Choroid plexus epithelial cell (primary cell): ENCODE data around the gene EMSY.
A peak's percentile ranks its signal among the peaks of the same experiment; 100 is the strongest.

Experiments
- DNase-seq: peaks from one replicate; pipeline ENCODE4 v3.0.0-alpha.2; 2010; ENCODE audit warnings: low read depth
- H3K4me3 ChIP-seq: 2 replicates; pipeline ENCODE4 v1.5.1; 2011; ENCODE audit warnings: low read depth, mild to moderate bottlenecking, control low read depth, low read length, moderate library complexity
- CTCF ChIP-seq: conservative IDR thresholded peaks from 2 replicates; pipeline ENCODE4 v1.5.1; 2011; ENCODE audit warnings: low read depth, mild to moderate bottlenecking, control low read depth, inconsistent platforms, low read length, moderate library complexity

The EMSY gene

GRCh38 chr11:76587820-76588454, 143.1 kb downstream of the EMSY start:
- no peak for TF ChIP-seq CTCF
- peak; percentile 39 for DNase-seq
- H3K4me3 ChIP-seq: no peak overlapping the region

- peak; percentile 53 for DNase-seq
- TF ChIP-seq CTCF: no peak
- no peak overlapping the region for H3K4me3 ChIP-seq
Observed at GRCh38 chr11:76588455-76589325, 143.9 kb downstream of the EMSY start.

GRCh38 chr11:76589477-76589876, 144.7 kb downstream of the EMSY start:
- no peak for DNase-seq
- TF ChIP-seq CTCF: no peak
- no peak overlapping the region for H3K4me3 ChIP-seq

GRCh38 chr11:76589964-76590950, 145.4 kb downstream of the EMSY start:
- no peak for TF ChIP-seq CTCF
- DNase-seq: no peak
- no peak overlapping the region for H3K4me3 ChIP-seq

- no peak for DNase-seq
- TF ChIP-seq CTCF: no peak
- H3K4me3 ChIP-seq: no peak overlapping the region
Observed at GRCh38 chr11:76591416-76591815, 146.6 kb downstream of the EMSY start.

- no peak for TF ChIP-seq CTCF
- DNase-seq: no peak
- no peak overlapping the region for H3K4me3 ChIP-seq
Observed at GRCh38 chr11:76592025-76592914, 147.5 kb downstream of the EMSY start.
